HG02623 (cell line): ENCODE data around the gene ANKRD11.
"Not testable (repeated sequence)": the region's sequence is repeated elsewhere in the genome, so short reads cannot be mapped to it uniquely, and the experiment has no call there.

Experiments used
- ATAC-seq: cut with Tn5 transposase; IDR thresholded peaks from one replicate; pipeline ENCODE4 v1.9.1; 2021; ENCODE audit warnings: moderate library complexity; ENCODE audit not compliant: unreplicated experiment

Gene ANKRD11

DNA sequence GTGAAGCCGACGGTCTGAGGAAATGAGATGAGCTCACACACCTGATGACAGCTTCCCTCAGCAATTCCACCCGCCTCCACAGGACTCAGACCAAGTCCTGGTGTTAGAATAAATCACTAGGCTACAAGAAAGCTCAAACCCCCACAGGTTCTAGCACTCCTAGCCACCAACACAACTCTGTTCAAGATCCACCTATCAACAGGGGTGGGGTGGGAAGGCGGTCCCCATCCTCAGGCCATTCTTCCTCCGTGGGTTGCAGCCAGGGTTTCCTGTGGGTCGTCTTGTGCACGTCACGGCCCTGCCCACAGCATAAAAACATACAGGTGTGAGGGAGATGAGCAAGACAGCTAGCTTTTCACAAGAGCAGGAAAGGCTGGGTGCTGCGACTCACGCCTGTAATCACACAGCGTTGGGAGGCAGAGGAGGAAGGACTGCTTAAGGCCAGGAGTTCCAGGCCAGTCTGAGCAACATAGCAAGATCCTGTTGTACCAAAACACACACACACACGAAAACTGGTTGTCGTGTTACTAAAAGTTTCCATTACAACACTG is 81.1 kb downstream of the ANKRD11 start:
- ATAC-seq: no peak

DNA sequence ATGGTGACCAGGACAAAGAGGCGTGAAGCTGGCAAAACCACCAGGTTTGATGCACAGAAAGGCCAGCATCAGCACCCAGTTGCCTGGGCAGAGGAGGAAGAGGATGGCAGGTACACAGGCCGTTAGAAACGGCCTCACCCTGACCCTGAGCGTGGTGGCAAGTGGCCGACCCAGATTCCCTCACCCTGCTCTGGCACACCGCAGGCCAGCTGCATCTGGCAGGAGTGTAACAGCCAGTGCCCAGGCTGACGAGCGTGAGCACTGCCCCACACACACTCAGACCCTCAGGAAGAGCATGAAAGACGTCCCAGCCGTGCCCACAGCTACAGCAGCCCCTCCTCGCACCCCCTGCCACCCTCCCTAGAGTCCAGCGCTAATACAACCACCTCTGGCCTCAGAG is 82.0 kb downstream of the ANKRD11 start:
- no peak for ATAC-seq

DNA sequence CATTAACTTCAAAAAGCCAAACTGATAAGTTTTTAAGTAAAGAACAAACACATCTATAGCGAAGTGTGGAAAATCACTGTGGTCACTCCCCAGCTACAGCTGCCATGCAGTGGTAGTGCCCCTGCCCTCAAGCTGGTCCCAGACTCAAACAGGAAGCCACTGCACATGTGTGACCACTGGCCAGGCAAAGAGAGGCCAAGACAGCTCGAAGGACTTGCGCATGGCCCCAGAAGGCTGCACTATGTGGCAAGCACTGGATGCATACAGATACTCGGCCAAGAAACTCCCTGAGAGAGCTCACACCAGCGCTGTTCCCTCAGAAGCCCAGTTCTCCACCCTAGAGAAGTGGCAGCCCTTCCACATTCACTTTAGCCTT is 82.4 kb downstream of the ANKRD11 start:
- no peak for ATAC-seq

DNA sequence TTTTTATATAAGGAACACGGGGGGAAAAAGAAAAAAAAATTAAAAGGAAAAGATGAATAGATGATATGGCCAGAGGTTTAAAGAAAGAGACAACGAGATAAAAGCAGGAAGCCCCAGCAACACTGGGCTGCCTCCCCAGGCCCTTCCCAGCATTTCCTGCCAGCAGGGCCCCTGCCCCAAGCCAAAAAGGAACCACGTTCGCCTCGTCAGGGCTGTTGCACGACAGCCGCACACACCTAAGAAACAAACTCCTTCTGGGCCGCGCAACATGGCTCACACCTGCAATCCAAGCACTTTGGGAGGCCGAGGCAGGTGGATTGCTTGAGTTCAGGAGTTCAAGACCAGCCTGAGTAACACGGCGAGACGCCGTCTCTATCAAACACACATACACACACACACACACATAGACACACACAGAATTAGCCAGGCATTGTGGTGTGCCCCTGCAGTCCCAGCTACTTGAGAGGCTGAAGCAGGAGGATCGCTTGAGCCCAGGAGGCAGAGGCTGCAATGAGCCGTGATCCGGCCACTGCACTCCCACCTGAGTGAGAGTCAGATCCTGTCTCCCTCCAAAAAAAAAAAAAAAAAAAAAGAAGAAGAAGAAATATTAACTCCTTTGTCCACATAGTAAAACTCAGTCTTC is 83.0 kb downstream of the ANKRD11 start:
- ATAC-seq: no peak

DNA sequence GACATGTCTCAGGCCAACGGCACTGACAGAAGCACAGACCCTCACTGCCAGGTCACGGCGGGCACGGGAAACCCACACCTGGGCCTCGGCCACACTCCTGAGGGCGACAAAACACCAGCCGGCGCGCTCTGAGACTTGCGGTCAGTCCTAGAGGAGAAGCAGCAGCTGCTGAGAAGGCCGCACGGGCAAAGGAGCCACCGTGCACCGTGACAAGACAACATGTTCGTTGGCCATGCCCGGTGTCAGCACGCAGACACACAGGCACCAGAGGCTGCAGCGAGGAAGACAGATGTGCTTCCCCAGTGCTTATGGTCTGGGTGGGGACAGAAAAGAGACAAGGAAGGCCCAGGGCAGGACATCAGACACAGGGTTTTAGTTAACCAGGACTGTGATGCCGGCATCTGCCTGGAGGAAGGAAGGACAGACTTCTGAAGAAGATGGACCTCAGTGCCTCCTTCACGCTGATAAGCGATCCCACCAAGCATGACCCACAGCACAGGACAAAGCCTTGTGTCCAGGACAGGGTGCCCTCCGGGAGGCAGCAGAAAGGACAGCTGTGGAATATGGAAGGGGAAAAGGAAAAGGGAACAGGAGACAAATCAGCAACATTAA is 84.0 kb downstream of the ANKRD11 start:
- no peak for ATAC-seq

DNA sequence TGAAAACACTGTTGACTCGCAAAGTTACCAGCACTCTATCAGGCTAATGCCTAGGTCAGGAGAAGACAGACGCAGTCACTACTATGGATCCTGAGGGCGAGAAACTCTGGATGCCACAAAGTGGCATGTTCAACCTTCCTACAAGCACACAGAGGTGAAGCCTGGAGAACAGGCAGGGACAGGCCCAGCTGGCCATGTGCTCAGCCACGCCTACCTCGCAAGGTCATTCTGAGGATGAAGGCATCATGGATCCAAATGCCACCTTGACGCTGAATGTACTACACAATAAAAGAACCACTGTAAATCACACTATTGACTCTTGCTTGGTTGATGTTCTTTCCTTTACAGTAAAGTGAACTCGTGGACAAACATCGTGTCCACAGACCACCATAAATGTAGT is 85.8 kb downstream of the ANKRD11 start:
- ATAC-seq: no peak

DNA sequence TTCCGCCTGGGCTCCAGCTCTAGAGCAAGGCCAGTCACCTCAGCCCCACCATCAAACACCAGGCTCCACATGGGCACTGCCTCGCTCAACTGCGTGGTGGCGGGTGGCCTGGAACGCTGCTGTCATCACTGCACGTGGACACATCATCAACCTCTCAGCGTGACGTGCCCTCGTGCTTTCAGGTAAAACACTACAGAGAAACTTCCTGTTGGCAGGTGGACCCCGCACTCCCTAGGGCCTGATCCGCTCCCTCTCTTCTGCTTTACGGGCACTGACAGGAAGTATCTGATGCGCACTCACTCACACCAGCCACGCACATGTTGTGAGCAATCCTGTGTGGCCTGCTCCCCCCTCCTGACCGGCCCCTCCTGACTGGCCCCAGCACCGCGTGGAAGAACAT is 87.4 kb downstream of the ANKRD11 start:
- ATAC-seq: no peak

DNA sequence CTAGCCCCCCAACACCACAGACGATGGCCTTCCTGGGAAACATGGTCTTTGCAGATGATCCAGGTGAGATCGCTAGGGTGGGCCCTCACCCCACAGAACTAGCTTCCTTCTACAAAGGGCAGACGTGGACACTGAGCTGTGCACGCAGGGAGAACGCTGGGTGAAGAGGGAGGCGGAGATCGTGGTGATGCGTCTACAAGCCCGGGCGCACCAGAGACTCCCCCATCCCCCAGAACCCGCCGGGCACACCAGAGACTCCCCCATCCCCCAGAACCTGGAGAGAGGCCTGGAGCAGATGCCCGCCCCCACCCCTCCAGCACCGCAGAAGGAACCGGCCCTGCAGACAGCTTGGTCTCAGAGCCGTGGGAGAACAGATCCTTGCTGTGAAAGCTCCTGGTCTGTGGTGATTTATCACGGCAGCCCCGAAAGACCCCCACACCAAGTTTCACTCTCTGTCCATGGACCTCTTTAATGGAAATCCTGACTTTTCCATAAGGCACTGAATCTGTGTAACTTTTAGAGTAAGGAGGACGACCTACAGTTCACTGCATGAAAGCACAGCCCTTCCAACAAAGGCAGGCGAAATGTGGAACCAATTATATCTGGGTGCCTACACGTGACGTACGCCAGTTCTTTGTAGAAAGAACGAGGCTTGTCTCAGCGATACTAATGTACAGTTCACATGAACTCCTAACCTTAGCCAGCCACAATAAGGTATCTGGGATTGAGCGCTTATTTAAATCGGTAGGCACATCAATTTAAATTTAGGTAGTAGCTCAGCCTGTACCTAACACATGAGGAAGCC is 88.5 kb downstream of the ANKRD11 start:
- no peak for ATAC-seq

DNA sequence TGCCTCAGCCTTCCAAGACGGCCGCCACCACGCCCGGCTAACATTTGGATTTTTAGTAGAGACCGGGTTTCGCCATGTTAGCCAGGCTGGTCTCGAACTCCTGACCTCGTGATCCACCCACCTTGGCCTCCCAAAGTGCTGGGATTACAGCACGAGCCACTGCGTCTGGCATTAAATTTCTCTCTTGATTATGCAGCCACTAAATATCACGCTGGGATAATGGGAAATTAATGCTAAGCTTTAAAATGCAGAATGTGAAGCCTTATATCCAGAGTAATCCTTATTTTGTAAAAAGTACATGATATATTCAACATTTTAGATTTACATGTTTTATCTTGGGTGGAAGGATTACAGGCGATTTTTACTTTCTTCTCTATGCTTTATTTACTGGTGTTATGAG is 89.2 kb downstream of the ANKRD11 start:
- no peak for ATAC-seq

DNA sequence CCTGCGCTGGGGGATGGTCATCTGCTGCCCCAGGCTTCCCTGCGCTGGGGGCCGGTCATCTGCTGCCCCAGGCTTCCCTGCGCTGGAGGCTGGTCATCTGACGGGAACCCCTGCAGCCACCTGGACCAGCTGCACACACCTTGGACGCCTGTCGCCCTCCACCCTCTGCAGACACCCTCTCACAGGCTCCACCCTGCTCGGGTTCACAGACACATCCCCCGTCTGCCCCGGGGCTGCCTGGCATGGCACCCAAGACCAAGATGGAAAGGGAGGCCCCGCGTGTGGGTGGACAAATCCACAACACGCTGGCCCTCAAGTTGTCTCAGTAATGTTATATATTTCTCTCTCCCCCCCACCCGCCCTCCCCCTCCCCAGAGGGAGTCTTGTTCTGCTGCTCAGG is 89.6 kb downstream of the ANKRD11 start:
- ATAC-seq: no peak

DNA sequence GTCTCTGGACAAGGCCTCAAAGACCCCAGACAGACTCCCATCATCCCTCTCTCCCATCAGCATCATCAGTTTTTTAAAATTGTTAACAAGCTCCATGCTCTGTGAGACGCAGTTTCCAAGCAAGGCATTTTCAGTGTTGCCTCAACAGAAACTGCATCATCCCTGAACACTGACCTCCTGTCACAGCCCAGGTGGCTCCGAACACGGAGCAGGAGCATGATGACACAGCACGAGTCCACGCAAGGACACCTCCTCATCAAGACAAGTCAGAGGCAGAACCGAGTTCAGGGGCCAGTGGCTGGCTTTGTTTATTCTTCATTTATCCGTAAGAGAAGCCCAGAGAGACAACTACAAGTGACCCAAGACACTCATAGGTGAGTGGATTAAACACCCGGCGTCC is 91.4 kb downstream of the ANKRD11 start:
- no peak for ATAC-seq

DNA sequence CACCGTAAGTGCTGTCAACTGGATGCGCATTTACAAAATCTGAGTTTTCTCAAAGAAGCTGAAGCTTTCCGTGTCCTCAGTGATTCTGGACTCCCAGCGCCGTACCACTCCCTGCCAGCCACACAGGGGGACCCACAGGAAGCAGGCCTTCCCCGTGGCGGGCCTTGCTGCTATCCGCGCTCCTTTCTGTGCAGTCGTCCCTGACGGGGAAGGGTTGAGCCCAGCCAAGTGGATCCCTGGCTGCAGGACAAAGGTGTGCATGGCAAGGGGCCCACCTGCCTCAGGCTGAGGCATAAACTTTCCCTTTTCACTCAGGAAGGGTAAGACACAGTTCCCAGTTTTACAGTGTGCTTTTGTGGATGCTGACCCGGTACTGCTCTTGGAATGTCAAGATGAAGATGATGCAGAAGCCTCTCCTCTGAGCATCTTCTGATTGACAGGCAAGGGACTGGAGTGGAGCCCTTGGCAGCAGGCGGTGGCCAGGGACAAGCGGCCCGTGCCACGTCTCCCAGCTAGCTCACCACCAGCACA is 93.0 kb downstream of the ANKRD11 start:
- ATAC-seq: no peak

DNA sequence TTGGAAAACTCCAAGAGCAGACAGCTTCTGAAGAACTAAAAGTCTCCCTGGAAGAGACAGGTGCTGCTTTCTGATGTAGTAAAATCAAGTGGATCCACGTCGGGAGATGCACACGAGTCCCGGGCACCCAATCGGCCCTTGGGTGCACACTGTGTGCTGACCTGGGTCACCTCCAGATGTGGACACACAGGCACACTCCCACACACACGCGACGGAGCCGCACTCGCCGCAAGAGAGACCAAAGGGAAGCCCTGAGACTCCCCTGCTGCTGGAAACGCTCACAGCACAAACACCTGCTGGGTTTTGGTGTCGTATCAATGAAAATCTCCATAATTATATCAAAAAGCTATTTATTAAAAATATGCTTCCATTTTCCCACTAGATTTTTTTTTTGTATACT is 94.2 kb downstream of the ANKRD11 start:
- ATAC-seq: no peak

DNA sequence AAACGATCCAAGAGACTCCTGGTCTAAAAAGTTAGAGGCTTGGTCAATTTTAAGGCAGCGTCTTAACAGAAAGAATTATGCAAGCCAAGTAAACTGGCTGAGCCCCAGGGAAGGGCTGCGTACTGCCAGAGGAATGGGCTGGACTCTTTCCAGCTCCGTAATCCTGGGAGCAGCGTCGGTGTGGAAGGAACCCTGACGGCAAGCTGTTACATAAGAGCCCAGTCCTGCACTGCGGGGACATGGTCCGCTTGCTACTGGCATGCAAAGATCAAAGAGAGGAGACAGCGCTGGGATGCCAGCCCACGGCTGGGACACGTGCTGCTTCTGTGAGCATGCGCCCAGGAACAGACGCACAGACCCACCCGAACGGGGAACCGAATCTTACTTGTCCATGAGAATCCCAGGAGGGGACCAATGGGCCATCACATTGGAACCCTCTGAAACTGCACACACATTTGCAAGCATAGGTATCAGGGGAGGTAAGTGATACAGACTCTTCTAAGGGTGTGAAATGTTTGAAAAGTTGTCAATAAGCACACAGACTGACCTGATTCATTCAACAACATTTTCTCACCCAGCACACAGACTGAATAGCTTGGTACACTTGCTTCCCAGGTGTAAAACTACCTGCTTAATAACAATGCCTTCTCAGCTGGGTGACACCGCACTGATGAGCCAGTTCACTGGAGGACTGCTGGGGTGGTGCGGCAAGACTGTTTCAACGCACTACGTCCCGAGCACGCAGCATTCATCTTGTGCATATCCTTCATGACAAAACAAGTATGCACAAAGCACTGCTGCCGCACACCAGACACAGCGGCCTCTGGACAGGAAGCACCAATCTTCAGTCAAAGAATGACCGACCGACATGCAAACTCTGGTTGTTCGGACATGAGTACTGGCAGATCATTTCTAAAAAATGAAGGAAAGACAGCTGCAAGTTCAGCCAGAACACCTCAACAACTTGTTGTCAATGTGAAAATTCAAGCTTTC is 94.9 kb downstream of the ANKRD11 start:
- ATAC-seq: no peak

DNA sequence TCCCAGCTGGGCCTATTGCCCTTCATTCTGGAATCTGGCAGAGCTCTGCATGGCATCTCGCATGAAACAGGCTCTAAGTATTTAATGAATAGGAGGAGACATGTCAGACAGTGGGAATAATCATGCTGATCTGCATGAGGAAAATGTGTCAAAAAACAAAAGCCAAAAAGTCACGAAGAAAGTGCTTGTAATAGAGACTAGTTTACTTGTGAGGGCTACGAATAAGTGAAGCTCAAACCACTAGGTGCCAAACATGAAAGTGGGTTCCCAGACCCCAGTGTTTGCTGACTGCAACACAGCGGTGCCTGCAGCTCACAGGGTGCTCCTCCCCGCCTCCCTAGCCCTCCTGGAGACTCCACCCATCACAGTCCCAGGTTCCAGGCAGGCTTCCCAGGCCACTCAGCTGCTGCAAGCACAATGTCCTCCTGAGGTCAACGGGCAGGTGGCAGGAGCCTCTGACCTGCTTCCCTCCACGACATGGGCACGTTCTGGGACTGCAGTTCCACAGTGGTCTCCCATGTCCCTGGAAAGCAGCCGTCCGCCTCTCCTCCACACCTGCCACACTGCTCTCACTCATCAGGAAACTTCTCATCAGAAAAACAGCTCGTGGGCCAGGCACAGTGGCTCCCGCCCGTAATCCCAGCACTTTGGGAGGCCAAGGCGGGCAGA is 96.5 kb downstream of the ANKRD11 start:
- no peak for ATAC-seq

DNA sequence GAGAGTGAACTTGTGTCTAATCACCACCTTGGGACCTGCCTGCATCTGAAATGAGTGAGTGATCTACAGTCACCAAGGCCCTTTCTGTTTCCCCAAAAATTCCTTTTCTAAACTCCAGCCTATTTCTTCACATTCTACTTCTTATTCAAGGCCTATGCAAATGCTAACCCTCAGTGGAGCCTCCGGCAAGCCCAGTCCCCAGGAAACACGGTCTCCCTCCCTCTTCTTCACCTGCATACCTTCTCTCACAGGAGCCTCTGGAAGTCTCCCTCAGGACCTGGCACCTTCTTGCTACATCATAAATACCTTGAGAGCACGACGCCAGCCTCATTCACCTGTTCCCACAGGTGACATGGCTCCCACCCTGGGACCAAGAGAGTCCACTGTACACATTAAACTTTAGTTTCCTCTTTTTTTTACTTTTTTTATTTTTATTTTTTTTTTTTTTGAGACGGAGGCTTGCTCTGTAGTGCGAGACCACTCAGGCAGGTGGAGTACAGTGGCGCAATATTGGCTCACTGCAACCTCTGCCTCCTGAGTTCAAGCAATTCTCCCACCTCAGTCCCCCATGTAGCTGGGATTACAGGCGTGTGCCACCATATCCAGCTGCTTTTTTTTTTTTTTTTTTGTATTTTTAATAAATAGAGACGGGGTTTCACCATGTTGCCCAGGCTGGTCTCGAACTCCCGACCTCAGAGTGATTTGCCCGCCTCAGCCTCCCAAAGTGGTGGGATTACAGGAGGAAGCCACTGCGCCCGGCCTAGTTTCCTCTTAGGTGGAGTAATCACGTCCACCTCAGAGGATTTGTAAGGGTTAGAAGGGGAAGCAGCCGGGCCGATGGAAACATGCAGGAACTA is 97.3 kb downstream of the ANKRD11 start:
- no peak for ATAC-seq

DNA sequence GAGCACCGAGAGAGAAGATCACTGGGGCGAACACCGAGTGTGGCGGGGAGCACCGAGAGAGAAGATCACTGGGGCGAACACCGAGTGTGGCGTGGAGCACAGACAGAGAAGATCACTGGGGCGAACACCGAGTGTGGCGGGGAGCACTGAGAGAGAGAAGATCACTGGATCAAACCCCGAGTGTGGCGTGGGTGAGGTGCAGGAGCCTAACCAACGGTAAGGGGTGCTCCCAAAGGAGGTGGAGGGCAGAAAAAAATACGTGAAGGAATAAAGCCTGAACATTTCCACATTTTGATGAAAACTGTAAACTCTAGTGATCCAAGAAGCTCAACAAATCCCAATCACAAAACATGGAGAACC is 100.2 kb downstream of the ANKRD11 start:
- ATAC-seq: not testable (repeated sequence)

DNA sequence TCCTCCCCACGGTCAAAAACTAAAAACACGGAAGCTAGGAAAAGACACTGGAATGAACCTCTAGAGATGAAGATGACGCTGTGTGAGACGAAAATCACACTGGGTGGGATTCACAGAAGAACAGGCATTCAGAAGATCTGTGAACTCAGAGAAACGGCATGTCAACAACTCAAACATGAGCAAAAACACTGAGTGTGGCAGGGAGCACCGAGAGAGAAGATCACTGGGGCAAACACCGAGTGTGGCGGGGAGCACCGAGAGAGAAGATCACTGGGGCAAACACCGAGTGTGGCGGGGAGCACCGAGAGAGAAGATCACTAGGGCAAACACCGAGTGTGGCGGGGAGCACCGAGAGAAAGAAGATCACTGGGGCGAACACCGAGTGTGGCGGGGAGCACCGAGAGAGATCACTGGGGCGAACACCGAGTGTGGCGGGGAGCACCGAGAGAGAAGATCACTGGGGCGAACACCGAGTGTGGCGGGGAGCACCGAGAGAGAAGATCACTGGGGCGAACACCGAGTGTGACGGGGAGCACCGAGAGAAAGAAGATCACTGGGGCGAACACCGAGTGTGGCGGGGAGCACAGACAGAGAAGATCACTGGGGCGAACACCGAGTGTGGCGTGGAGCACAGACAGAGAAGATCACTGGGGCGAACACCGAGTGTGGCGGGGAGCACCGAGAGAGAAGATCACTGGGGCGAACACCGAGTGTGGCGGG is 100.7 kb downstream of the ANKRD11 start:
- ATAC-seq: not testable (repeated sequence)

DNA sequence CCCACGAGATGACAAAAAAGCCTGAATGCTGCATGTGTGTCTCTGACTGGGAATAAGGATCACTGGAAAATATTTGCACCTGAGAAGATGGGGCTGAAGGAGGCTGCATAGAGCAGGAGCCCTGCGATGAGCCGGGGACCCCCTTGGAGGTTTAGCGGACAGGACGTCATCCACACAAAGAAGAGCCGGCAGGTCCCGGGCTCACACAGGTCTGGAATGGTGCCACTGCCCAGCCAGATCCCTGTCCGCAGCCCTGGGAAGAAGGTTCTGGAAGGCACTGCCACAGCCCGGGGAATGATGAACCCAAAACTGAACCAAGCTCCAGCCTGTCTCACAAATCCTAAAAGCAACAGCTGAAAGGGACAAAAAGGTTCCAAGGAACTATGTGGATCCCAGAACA is 101.8 kb downstream of the ANKRD11 start:
- ATAC-seq: no peak
